Measurements from ENCODE around the gene NEDD4L. TPM values are rescaled to one million over a fixed set of nuclear protein-coding genes. Genes with fewer than 3 reads are reported as not detected.
A peak's percentile ranks its signal among the peaks of the same experiment; 100 is the strongest.

NEDD4L gene
- total and polyA plus RNA-seq, 4 donors = 40.2 to 308 (median 148) TPM

DNA sequence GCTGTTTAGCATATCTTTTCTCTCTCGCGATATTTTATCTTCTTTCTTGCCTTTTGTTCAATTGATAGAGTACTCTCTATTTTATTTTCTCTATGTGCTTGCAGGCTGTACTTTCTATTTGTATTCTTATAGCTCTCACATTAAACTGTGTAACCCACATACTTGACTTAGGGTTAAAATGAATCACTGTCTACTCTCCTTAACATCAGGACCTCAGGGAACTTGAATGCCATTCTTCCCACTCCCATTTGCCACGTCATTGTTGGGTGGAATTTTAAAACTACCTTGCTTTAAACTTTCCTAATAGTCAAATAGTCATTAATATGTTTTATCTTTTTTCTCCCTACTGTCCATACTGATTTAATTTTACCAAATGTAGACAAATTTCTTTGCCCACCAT is 315.2 kb downstream of the NEDD4L start:
- no peak for DNase-seq
- TF ChIP-seq, protein P1, sequence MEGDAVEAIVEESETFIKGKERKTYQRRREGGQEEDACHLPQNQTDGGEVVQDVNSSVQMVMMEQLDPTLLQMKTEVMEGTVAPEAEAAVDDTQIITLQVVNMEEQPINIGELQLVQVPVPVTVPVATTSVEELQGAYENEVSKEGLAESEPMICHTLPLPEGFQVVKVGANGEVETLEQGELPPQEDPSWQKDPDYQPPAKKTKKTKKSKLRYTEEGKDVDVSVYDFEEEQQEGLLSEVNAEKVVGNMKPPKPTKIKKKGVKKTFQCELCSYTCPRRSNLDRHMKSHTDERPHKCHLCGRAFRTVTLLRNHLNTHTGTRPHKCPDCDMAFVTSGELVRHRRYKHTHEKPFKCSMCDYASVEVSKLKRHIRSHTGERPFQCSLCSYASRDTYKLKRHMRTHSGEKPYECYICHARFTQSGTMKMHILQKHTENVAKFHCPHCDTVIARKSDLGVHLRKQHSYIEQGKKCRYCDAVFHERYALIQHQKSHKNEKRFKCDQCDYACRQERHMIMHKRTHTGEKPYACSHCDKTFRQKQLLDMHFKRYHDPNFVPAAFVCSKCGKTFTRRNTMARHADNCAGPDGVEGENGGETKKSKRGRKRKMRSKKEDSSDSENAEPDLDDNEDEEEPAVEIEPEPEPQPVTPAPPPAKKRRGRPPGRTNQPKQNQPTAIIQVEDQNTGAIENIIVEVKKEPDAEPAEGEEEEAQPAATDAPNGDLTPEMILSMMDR (IDR thresholded peaks at IDR 0.05; ENCODE audit: control extremely low read depth, extremely low read depth) = no peak
- H3K27ac ChIP-seq (ENCODE audit: low read depth in 1 of 2, low read length in 1 of 2) = no peak overlapping the region
- H3K9me3 ChIP-seq (ENCODE audit: control insufficient read depth in 4 of 4, insufficient read depth in 3 of 4, low read length in 3 of 4) = no peaks in the 10 kb centered on the region
- H3K9ac ChIP-seq (ENCODE audit: insufficient read depth in 1 of 2, low read length in 2 of 2) = no peak overlapping the region
- 92 to 96% methylated on average over 3 of the region's 3 CpGs for WGBS, 2 donors
- peaks cover 3 to 20% (median 13%) of the 10 kb centered on the region in 5 donors for H3K4me1 ChIP-seq (ENCODE audit: control insufficient read depth in 5 of 5, insufficient read depth in 5 of 5, low read length in 5 of 5)
- no peaks in the 10 kb centered on the region for H3K27me3 ChIP-seq (ENCODE audit: control insufficient read depth in 3 of 3, insufficient read depth in 3 of 3, low read length in 2 of 3)
- H3K36me3 ChIP-seq (ENCODE audit: control insufficient read depth in 4 of 4, insufficient read depth in 4 of 4, low read length in 4 of 4) = peaks cover 6 to 16% (median 9%) of the 10 kb centered on the region in 4 donors
- H3K4me3 ChIP-seq = no peak overlapping the region
- ATAC-seq (ENCODE audit: insufficient read depth, low FRiP score) = no peak

- Histone ChIP-seq H3K4me3 (no peak overlapping the region), H3K27ac (ENCODE audit: low read depth in 1 of 2, low read length in 1 of 2) (peak overlapping the region in 1 of 2 donors; percentile 21), H3K9me3 (ENCODE audit: control insufficient read depth in 4 of 4, insufficient read depth in 3 of 4, low read length in 3 of 4) (no peaks in the 10 kb centered on the region), H3K27me3 (ENCODE audit: control insufficient read depth in 3 of 3, insufficient read depth in 3 of 3, low read length in 2 of 3) (no peaks in the 10 kb centered on the region), H3K36me3 (ENCODE audit: control insufficient read depth in 4 of 4, insufficient read depth in 4 of 4, low read length in 4 of 4) (peaks cover 4 to 16% (median 9%) of the 10 kb centered on the region in 4 donors), H3K4me1 (ENCODE audit: control insufficient read depth in 5 of 5, insufficient read depth in 5 of 5, low read length in 5 of 5) (peaks cover 3 to 20% (median 13%) of the 10 kb centered on the region in 5 donors), H3K9ac (ENCODE audit: insufficient read depth in 1 of 2, low read length in 2 of 2) (no peak overlapping the region)
- DNase-seq = no peak
- TF ChIP-seq, protein P1 (IDR thresholded peaks at IDR 0.05; ENCODE audit: control extremely low read depth, extremely low read depth) = no peak
- ATAC-seq (ENCODE audit: insufficient read depth, low FRiP score) = no peak
- WGBS, 2 donors = 95 to 100% methylated on average over 1 of the region's 1 CpG
These were observed 315.6 kb downstream of the NEDD4L start for GRCh38 chr18:58359620-58360019.

DNA sequence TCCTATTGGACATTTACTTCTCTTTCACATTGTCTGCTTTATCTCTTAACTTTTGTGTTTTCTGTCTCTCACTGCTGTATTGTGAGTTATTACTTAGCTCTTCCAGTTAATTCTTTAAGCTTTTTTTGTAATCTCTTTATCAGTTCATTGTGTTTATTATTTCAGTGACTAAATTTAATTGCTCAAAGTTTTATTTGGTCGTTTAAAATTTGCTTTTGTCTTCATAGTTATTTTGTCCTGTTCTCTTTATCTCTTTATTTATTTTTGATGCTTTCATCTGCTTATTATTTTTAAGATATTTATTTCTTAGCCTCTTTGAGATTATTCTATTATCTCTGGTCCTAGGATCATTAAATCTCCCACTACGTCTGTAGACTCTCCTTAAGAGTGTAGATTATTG is 316.3 kb downstream of the NEDD4L start:
- H3K4me1 ChIP-seq (ENCODE audit: control insufficient read depth in 5 of 5, insufficient read depth in 5 of 5, low read length in 5 of 5) = peaks cover 3 to 20% (median 13%) of the 10 kb centered on the region in 5 donors
- TF ChIP-seq, protein P1 (IDR thresholded peaks at IDR 0.05; ENCODE audit: control extremely low read depth, extremely low read depth) = no peak
- H3K36me3 ChIP-seq (ENCODE audit: control insufficient read depth in 4 of 4, insufficient read depth in 4 of 4, low read length in 4 of 4) = peaks cover 4 to 15% (median 9%) of the 10 kb centered on the region in 4 donors
- no peaks in the 10 kb centered on the region for H3K27me3 ChIP-seq (ENCODE audit: control insufficient read depth in 3 of 3, insufficient read depth in 3 of 3, low read length in 2 of 3)
- whole genome bisulfite sequencing, 2 donors = 72 to 77% methylated on average over 2 of the region's 2 CpGs
- DNase-seq (peak in 1 of 3 donors; percentile 17), ATAC-seq (ENCODE audit: insufficient read depth, low FRiP score) (no peak)
- H3K9me3 ChIP-seq (ENCODE audit: control insufficient read depth in 4 of 4, insufficient read depth in 3 of 4, low read length in 3 of 4) = no peaks in the 10 kb centered on the region
- H3K9ac ChIP-seq (ENCODE audit: insufficient read depth in 1 of 2, low read length in 2 of 2) = no peak overlapping the region
- H3K4me3 ChIP-seq = no peak overlapping the region
- no peak overlapping the region for H3K27ac ChIP-seq (ENCODE audit: low read depth in 1 of 2, low read length in 1 of 2)

GRCh38 chr18:58361212-58361611 is 317.2 kb downstream of the NEDD4L start:
- H3K4me3 ChIP-seq = no peak overlapping the region
- peaks cover 3 to 20% (median 13%) of the 10 kb centered on the region in 5 donors for H3K4me1 ChIP-seq (ENCODE audit: control insufficient read depth in 5 of 5, insufficient read depth in 5 of 5, low read length in 5 of 5)
- H3K9ac ChIP-seq (ENCODE audit: insufficient read depth in 1 of 2, low read length in 2 of 2) = peak overlapping the region in 1 of 2 donors; percentile 7
- no peaks in the 10 kb centered on the region for H3K27me3 ChIP-seq (ENCODE audit: control insufficient read depth in 3 of 3, insufficient read depth in 3 of 3, low read length in 2 of 3)
- peak overlapping the region; percentile 30 to 51 for H3K27ac ChIP-seq (ENCODE audit: low read depth in 1 of 2, low read length in 1 of 2)
- H3K9me3 ChIP-seq (ENCODE audit: control insufficient read depth in 4 of 4, insufficient read depth in 3 of 4, low read length in 3 of 4) = no peaks in the 10 kb centered on the region
- peaks cover 8 to 20% (median 10%) of the 10 kb centered on the region in 4 donors for H3K36me3 ChIP-seq (ENCODE audit: control insufficient read depth in 4 of 4, insufficient read depth in 4 of 4, low read length in 4 of 4)
- TF ChIP-seq, protein P1 (IDR thresholded peaks at IDR 0.05; ENCODE audit: control extremely low read depth, extremely low read depth) = no peak
- 76 to 92% methylated on average over 5 of the region's 5 CpGs for WGBS, 2 donors
- ATAC-seq (ENCODE audit: insufficient read depth, low FRiP score) = no peak
- peak in 2 of 3 donors; percentile 77 to 82 for DNase-seq

Data from lung (tissue), 12 donors.